PC-3 (cell line): ENCODE results near the gene KCNK18. TPM values are rescaled to one million over a fixed set of nuclear protein-coding genes. Genes with fewer than 3 reads are reported as not detected.
A peak's percentile ranks its signal among the peaks of the same experiment; 100 is the strongest.

Experiments
- ATAC-seq: fragments of 200-7000 bp; cut with Tn5 transposase; 2 replicates; pipeline ENCODE4 v1.9.1; 2020; ENCODE audit warnings: mild to moderate bottlenecking, moderate library complexity
- BruUV-seq: library from RNA; stranded (reverse); fragments of 400-500 nt; replicated peaks from 2 replicates; lab custom pipeline; 2021; lab: Mats Ljungman, UMichigan
- CTCF ChIA-PET: fragments of 300-600 bp; sonication (Branson Sonifier 250); formaldehyde crosslinking; loops from one replicate; lab custom pipeline; 2022; ENCODE audit warnings: antibody characterized with exemption; lab: Charles Lee
- POLR2A ChIA-PET: fragments of 300-600 bp; sonication (Branson Sonifier 250); formaldehyde crosslinking; loops from one replicate; lab custom pipeline; 2022; ENCODE audit warnings: antibody characterized with exemption; ENCODE audit not compliant: unreplicated experiment; lab: Charles Lee
- DNase-seq: peaks from one replicate; pipeline ENCODE4 v3.0.0-alpha.2; 2015
- H2AFZ ChIP-seq: fragments of 300-600 bp; sonication (generic); 2 replicates; pipeline ENCODE4 v1.6.0; 2016; ENCODE audit warnings: antibody characterized with exemption, low read length
- H3F3A ChIP-seq: fragments of 300-600 bp; sonication (generic); one replicate; pipeline ENCODE4 v1.6.0; 2017; ENCODE audit warnings: antibody characterized with exemption, low read length, control low read depth, mild to moderate bottlenecking; ENCODE audit not compliant: unreplicated experiment
- H3K27ac ChIP-seq: fragments of 300-600 bp; sonication (generic); 2 replicates; pipeline ENCODE4 v1.5.1; 2016; ENCODE audit warnings: mild to moderate bottlenecking, low read length
- H3K27me3 ChIP-seq: fragments of 300-600 bp; sonication (generic); 2 replicates; pipeline ENCODE4 v1.6.1; 2016; ENCODE audit warnings: low read length, mixed read lengths
- H3K36me3 ChIP-seq: fragments of 300-600 bp; sonication (generic); 2 replicates; pipeline ENCODE4 v1.6.1; 2016; ENCODE audit warnings: low read depth, mixed run types, low read length, mixed read lengths
- H3K4me1 ChIP-seq: fragments of 300-600 bp; sonication (generic); 2 replicates; pipeline ENCODE4 v1.5.1; 2016; ENCODE audit warnings: low read length; ENCODE audit not compliant: insufficient read depth
- H3K4me2 ChIP-seq: fragments of 300-600 bp; sonication (generic); 2 replicates; pipeline ENCODE4 v1.6.0; 2016; ENCODE audit warnings: low read length
- H3K4me3 ChIP-seq: fragments of 300-600 bp; sonication (generic); 2 replicates; pipeline ENCODE4 v1.5.1; 2016; ENCODE audit warnings: mild to moderate bottlenecking, low read length, mixed read lengths
- H3K79me2 ChIP-seq: fragments of 300-600 bp; sonication (generic); 2 replicates; pipeline ENCODE4 v1.6.1; 2017; ENCODE audit warnings: low read length, mixed read lengths
- H3K9ac ChIP-seq: fragments of 300-600 bp; sonication (generic); 2 replicates; pipeline ENCODE4 v1.6.0; 2016; ENCODE audit warnings: mild to moderate bottlenecking, low read length
- H3K9me2 ChIP-seq: fragments of 300-600 bp; sonication (generic); replicated peaks from 2 replicates; pipeline ENCODE4 v1.6.1; 2016; ENCODE audit warnings: mixed run types, low read length, mixed read lengths
- H3K9me3 ChIP-seq: fragments of 300-600 bp; sonication (generic); 2 replicates; pipeline ENCODE4 v1.6.1; 2016; ENCODE audit warnings: low read length, mixed read lengths
- H4K20me1 ChIP-seq: fragments of 300-600 bp; sonication (generic); 2 replicates; pipeline ENCODE4 v1.6.1; 2016; ENCODE audit warnings: low read length, mixed read lengths
- CTCF ChIP-seq: fragments of 300-600 bp; sonication (generic); conservative IDR thresholded peaks from 2 replicates; pipeline ENCODE4 v1.5.1; 2017; ENCODE audit warnings: antibody characterized with exemption, low read depth, mild to moderate bottlenecking, low read length
- EZH2 ChIP-seq: fragments of 300-600 bp; sonication (generic); IDR thresholded peaks from one replicate; pipeline ENCODE4 v1.6.1; 2017; ENCODE audit warnings: antibody characterized with exemption, mild to moderate bottlenecking, low read length; ENCODE audit not compliant: unreplicated experiment
- EZH2phosphoT487 ChIP-seq: fragments of 300-600 bp; sonication (generic); IDR thresholded peaks from 2 replicates; pipeline ENCODE4 v1.6.1; 2018; ENCODE audit warnings: mild to moderate bottlenecking, antibody characterized with exemption, low read length, borderline replicate concordance
- intact Hi-C: fragments of 100-400 bp; cut with micrococcal nuclease; formaldehyde crosslinking; loops from 2 replicates; pipeline ENCODE4 v1.9.0; 2023
- total RNA-seq: library from RNA; depleted of rRNA; stranded (reverse); fragments of >200 nt; gene quantifications from 2 replicates; pipeline ENCODE4 v1.2.3, GENCODE V29; 2014

Gene KCNK18
- total RNA-seq, 1 experiment from 2014 or later = not detected

DNA sequence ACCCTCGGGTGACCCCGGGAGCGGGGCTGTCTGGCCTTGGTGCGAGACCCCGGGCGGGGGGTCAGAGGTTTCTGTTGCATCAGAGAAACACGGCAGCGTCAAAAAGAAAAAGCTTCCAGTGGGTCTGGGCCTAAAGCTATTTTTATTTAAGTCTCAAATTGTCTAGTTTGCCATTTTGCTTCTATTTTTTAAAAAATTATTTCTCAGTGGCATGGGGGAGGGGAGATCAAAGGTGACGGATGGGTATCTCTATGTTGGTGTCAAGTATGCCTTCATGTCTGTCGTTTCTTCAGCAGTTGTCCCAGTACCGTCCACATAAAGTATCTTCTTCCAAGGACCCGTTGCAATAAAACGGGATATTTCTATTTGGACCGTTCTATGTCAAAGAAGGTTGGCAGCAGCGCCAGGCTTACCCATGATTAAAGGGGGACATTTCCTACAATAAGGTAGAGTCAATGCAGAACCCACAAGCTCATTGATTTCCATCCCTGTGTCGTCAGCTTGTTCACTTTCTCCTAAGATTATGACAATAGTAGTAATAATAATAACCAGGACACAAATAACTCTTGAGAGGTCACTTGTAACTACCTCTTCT is 33.2 kb upstream of the KCNK18 start:
- DNase-seq (no peak), ATAC-seq (no peak)
- Histone ChIP-seq H3K4me3 (no peak overlapping the region), H2AFZ (no peak overlapping the region), H3F3A (no peaks in the 10 kb centered on the region), H3K27me3 (peaks cover 72% of the 10 kb centered on the region), H3K4me2 (no peak overlapping the region), H3K27ac (no peak overlapping the region), H3K36me3 (no peaks in the 10 kb centered on the region), H3K9me3 (no peaks in the 10 kb centered on the region), H3K9me2 (no peaks in the 10 kb centered on the region), H4K20me1 (no peaks in the 10 kb centered on the region), H3K9ac (no peak overlapping the region), H3K79me2 (no peaks in the 10 kb centered on the region), H3K4me1 (peaks cover 11% of the 10 kb centered on the region; the same call in 1 of the 2 replicates)
- ChIA-PET CTCF (no interaction called here), POLR2A (no interaction called here)
- no peak for TF ChIP-seq EZH2
- TF ChIP-seq CTCF = no peak
- TF ChIP-seq EZH2phosphoT487 = no peak
- intact Hi-C loops = loop anchor here (2.0 kb wide), 1 partner anchor 51 kb away; no protein-coding TSS in a partner anchor
- BruUV-seq = no TSS peak

DNA sequence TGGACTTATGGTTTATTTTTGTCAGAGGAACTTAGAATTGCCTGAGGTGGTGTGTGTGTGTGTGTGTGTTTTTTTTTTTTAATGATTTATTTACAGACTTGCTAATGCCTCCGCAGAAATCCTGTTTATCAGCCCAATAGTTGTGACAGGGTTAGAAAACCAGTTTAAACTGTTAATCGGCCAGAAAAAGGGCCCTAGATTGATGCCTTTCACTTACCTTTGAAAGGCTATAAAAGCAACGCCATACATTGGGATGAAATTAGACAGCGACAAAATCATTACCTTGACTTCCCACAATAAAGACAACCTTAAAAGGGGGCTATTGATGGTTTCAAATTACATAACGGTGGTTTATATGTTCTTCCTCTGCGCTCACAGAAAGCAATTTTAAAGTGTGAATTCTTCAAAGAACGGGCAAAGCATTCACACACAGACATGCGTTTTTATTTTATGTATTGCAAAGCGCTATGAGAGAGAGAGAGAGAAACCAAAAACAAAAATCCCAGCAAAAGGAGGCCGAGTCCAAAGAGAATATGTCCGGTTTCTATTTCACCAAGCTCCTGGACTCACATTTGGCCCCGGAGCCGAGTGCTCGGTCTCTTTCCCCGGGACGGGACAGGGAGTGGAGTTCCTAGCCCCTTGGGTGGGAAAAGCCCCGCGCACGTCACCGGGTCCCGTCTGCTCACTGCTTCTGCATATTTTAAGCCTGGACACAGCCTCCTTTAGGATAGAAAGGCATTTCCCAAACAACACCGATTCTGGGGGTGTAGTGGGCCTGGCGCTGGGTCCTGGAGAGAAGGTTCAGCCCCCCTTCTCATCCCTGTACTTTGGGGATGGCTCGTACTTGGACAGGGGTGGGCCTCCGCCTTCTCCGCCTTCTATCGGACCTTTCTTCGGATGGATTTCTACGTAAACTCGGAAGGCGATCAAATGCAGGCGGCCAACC is 32.4 kb upstream of the KCNK18 start:
- POLR2A ChIA-PET = no interaction called here
- H3K4me3 ChIP-seq = peak overlapping the region; percentile 53
- intact Hi-C loops = loop anchor here (2.0 kb wide), 1 partner anchor 52 kb away; no protein-coding TSS in a partner anchor

More for the DNA sequence above, 32.4 kb upstream of the KCNK18 start:
- BruUV-seq = no TSS peak
- Histone ChIP-seq H3K27me3 (peaks cover 64% of the 10 kb centered on the region), H3K9ac (no peak overlapping the region), H3K9me2 (no peaks in the 10 kb centered on the region), H3K27ac (no peak overlapping the region), H2AFZ (no peak overlapping the region), H3F3A (no peaks in the 10 kb centered on the region), H3K4me2 (peak overlapping the region; percentile 78), H3K4me1 (peaks cover 11% of the 10 kb centered on the region; the same call in 1 of the 2 replicates), H3K36me3 (no peaks in the 10 kb centered on the region), H3K9me3 (no peaks in the 10 kb centered on the region), H3K79me2 (no peaks in the 10 kb centered on the region), H4K20me1 (no peaks in the 10 kb centered on the region)
- ATAC-seq (no peak), DNase-seq (no peak)
- CTCF ChIA-PET = no interaction called here
- no peak for TF ChIP-seq EZH2
- no peak for TF ChIP-seq CTCF
- TF ChIP-seq EZH2phosphoT487 = no peak
